Sigmoid colon (tissue), 7 donors: Measurements from ENCODE around the gene WDR6. TPM values are rescaled to one million over a fixed set of nuclear protein-coding genes. Genes with fewer than 3 reads are reported as not detected.

Source experiments
- DNase-seq: peaks from one replicate; pipeline ENCODE4 v3.0.0-alpha.2; 2019
- H3K27ac ChIP-seq, 4 donors: fragments of 200-600 bp; sonication (generic); one replicate each; pipeline ENCODE4 v1.5.1; 2016 to 2019; ENCODE audit warnings: mild to moderate bottlenecking in 1 of 4
- H3K27me3 ChIP-seq, 3 donors: fragments of 200-600 bp; sonication (generic); one replicate each; pipeline ENCODE4 v1.5.1; 2019; ENCODE audit warnings: mild to moderate bottlenecking in 1 of 3
- H3K36me3 ChIP-seq, 4 donors: fragments of 200-600 bp; sonication (generic); one replicate each; pipeline ENCODE4 v1.5.1; 2016 to 2019
- H3K4me1 ChIP-seq, 4 donors: fragments of 200-600 bp; sonication (generic); one replicate each; pipeline ENCODE4 v1.5.1; 2017 to 2019
- H3K4me3 ChIP-seq, 4 donors: fragments of 200-600 bp; sonication (generic); one replicate each; pipeline ENCODE4 v1.5.1; 2017 to 2019; ENCODE audit warnings: mild to moderate bottlenecking in 2 of 4, moderate library complexity in 1 of 4
- H3K9me3 ChIP-seq, 4 donors: fragments of 200-600 bp in 3 of 4; sonication (generic) in 3 of 4; one replicate each; pipeline versions ENCODE4 v1.5.1 to v1.6.1; 2013 to 2019
- CTCF ChIP-seq, 4 experiments: fragments of 450-650 bp in 3 of 4; fragments of 200-600 bp in 1 of 4; IDR thresholded peaks; one replicate each; pipeline ENCODE4 v1.5.1; 2016 to 2019; ENCODE audit warnings: antibody characterized with exemption in 4 of 4, mild to moderate bottlenecking in 3 of 4, moderate library complexity in 2 of 4
- EP300 ChIP-seq, 4 donors: sonication (generic); formaldehyde crosslinking; IDR thresholded peaks; one replicate each; pipeline ENCODE4 v1.6.1; 2017; ENCODE audit warnings: antibody characterized with exemption in 4 of 4
- POLR2A ChIP-seq, 2 donors: fragments of 450-650 bp; IDR thresholded peaks; one replicate each; pipeline ENCODE4 v1.6.1; 2016; ENCODE audit warnings: antibody characterized with exemption in 2 of 2, mild to moderate bottlenecking in 2 of 2, moderate library complexity in 2 of 2
- POLR2AphosphoS5 ChIP-seq, 4 donors: sonication (generic); formaldehyde crosslinking; IDR thresholded peaks; one replicate each; pipeline ENCODE4 v1.6.1; 2017; ENCODE audit warnings: antibody characterized with exemption in 4 of 4
- WGBS, 2 donors: extraction: QIAGEN DNeasy Blood & Tissue Kit; methylation state at CpG; one replicate each; pipeline ENCODE4 v1.1.7; 2013; 5-methylcytosine and 5-hydroxymethylcytosine counted together
- intact Hi-C: fragments of 100-400 bp; cut with DNase I; formaldehyde crosslinking; loops from one replicate; pipeline ENCODE4 v1.15.1; 2023
- polyA plus RNA-seq, 3 donors: library from polyadenylated mRNA; stranded (reverse); fragments of 200-250 nt; gene quantifications; one replicate each; pipeline ENCODE4 v1.2.3, GENCODE V29; 2013
- total RNA-seq, 4 donors: library from RNA; depleted of rRNA; stranded (reverse); fragments of >200 nt; gene quantifications; one replicate each; pipeline ENCODE4 v1.1.0, GENCODE V29; 2016
- donor health status: healthy with polysubstance abuse.
- donor health status: Bipolar disorder and iron deficiency.
- donor health status: healthy.

WDR6 gene
- total and polyA plus RNA-seq, 7 donors = 21.0 to 124 (median 89.2) TPM

GRCh38 chr3:49021213-49021812 lies 14.1 kb downstream of the WDR6 start:
- Histone ChIP-seq H3K27me3 (no peaks in the 10 kb centered on the region), H3K27ac (peak overlapping the region; percentile 99 to 100 (median 100)), H3K9me3 (no peaks in the 10 kb centered on the region), H3K36me3 (peaks cover 4 to 37% (median 22%) of the 10 kb centered on the region in 4 donors), H3K4me3 (peak overlapping the region; percentile 79 to 96 (median 82)), H3K4me1 (peaks cover 0 to 56% (median 47%) of the 10 kb centered on the region in 4 donors)
- DNase-seq = peak; percentile 99
- 0% methylated on average over 60 of the region's 60 CpGs for WGBS, 2 donors
- intact Hi-C loops = loop anchor here (5.0 kb wide), 1 partner anchor 71 kb away; the partner anchor contains the start of gene QRICH1
- peak; percentile 91 to 95 for TF ChIP-seq POLR2A (IDR thresholded peaks at IDR 0.05)
- no peak for TF ChIP-seq CTCF (IDR thresholded peaks at IDR 0.05)
- TF ChIP-seq POLR2AphosphoS5 (IDR thresholded peaks at IDR 0.05) = peak; percentile 93 to 100 (median 98)

GRCh38 chr3:49021813-49022687 lies 14.9 kb downstream of the WDR6 start, which contains the start of gene NDUFAF3:
Gene NDUFAF3, plus strand, starts transcription at chr3:49022121. Its CDS starts 24 bp downstream, at chr3:49022145.
- Histone ChIP-seq H3K27me3 (no peaks in the 10 kb centered on the region), H3K4me3 (peak within 1 kb of the TSS; percentile 79 to 96 (median 82)), H3K36me3 (peaks cover 4 to 39% (median 22%) of the 10 kb centered on the region in 4 donors), H3K27ac (peak within 1 kb of the TSS; percentile 99 to 100 (median 100)), H3K9me3 (no peaks in the 10 kb centered on the region), H3K4me1 (peaks cover 0 to 55% (median 47%) of the 10 kb centered on the region in 4 donors)
- intact Hi-C loops = loop anchor here (5.0 kb wide), 1 partner anchor 70 kb away; the partner anchor contains the start of gene QRICH1
- TF ChIP-seq POLR2AphosphoS5 (IDR thresholded peaks at IDR 0.05) (peak; percentile 86 to 97 (median 94)), CTCF (IDR thresholded peaks at IDR 0.05) (peak; percentile 96 to 98 (median 96)), POLR2A (IDR thresholded peaks at IDR 0.05) (peak; percentile 76 to 86), EP300 (IDR thresholded peaks at IDR 0.05) (no peak)
- WGBS, 2 donors = 0 to 1% methylated on average over 83 of the region's 83 CpGs
- DNase-seq = peak; percentile 96

GRCh38 chr3:49022688-49023171 lies 15.5 kb downstream of the WDR6 start:
- 6 to 22% methylated on average over 12 of the region's 12 CpGs for WGBS, 2 donors
- intact Hi-C loops = loop anchor here (5.0 kb wide), 1 partner anchor 70 kb away; the partner anchor contains the start of gene QRICH1
- peak; percentile 70 for DNase-seq
- Histone ChIP-seq H3K27ac (peak overlapping the region; percentile 99 to 100 (median 100)), H3K27me3 (no peaks in the 10 kb centered on the region), H3K9me3 (no peaks in the 10 kb centered on the region), H3K36me3 (peaks cover 4 to 43% (median 22%) of the 10 kb centered on the region in 4 donors), H3K4me1 (peaks cover 0 to 52% (median 41%) of the 10 kb centered on the region in 4 donors), H3K4me3 (peak overlapping the region; percentile 79 to 96 (median 82))
- TF ChIP-seq POLR2AphosphoS5 (IDR thresholded peaks at IDR 0.05) (no peak), POLR2A (IDR thresholded peaks at IDR 0.05) (no peak), EP300 (IDR thresholded peaks at IDR 0.05) (no peak), CTCF (IDR thresholded peaks at IDR 0.05) (no peak)

GRCh38 chr3:49023775-49024174 lies 16.6 kb downstream of the WDR6 start:
- intact Hi-C loops = loop anchor here (5.0 kb wide), 1 partner anchor 69 kb away; the partner anchor contains the start of gene QRICH1
- 84 to 89% methylated on average over 4 of the region's 4 CpGs for WGBS, 2 donors

More at GRCh38 chr3:49023775-49024174, 16.6 kb downstream of the WDR6 start:
- peaks cover 4 to 43% (median 22%) of the 10 kb centered on the region in 4 donors for H3K36me3 ChIP-seq
- H3K27me3 ChIP-seq = no peaks in the 10 kb centered on the region
- no peaks in the 10 kb centered on the region for H3K9me3 ChIP-seq
- H3K27ac ChIP-seq = no peak overlapping the region
- TF ChIP-seq POLR2AphosphoS5 (IDR thresholded peaks at IDR 0.05) (no peak), POLR2A (IDR thresholded peaks at IDR 0.05) (no peak), EP300 (IDR thresholded peaks at IDR 0.05) (no peak), CTCF (IDR thresholded peaks at IDR 0.05) (no peak)
- no peak for DNase-seq
- peaks cover 0 to 55% (median 46%) of the 10 kb centered on the region in 4 donors for H3K4me1 ChIP-seq
- H3K4me3 ChIP-seq = no peak overlapping the region
